SK-N-SH treated with all-trans-retinoic acid at 6 μM for 48 hours (cell line): ENCODE measurements around the gene CTBP1.

Experiments
- ATAC-seq: fragments of 200-7000 bp; cut with Tn5 transposase; 3 replicates; pipeline ENCODE4 v1.9.1; 2020; ENCODE audit warnings: mild to moderate bottlenecking, moderate library complexity
- ARNTL ChIP-seq: fragments of 450-650 bp; formaldehyde crosslinking; IDR thresholded peaks from 2 replicates; pipeline ENCODE4 v1.5.0; 2020; ENCODE audit warnings: low read depth, mild to moderate bottlenecking, moderate library complexity, borderline replicate concordance
- BACH2 ChIP-seq: fragments of 250-450 bp; sonication (Bioruptor Pico); IDR thresholded peaks from 2 replicates; pipeline ENCODE4 v1.9.0; 2021; ENCODE audit warnings: mild to moderate bottlenecking, borderline replicate concordance
- CSDC2 ChIP-seq: fragments of 250-450 bp; sonication (Bioruptor Pico); IDR thresholded peaks from 2 replicates; pipeline ENCODE4 v1.5.0; 2020; ENCODE audit warnings: mild to moderate bottlenecking, moderate library complexity
- CSRNP3 ChIP-seq: fragments of 250-450 bp; sonication (Bioruptor Pico); IDR thresholded peaks from 2 replicates; pipeline ENCODE4 v1.5.1; 2021; ENCODE audit warnings: mild to moderate bottlenecking, moderate library complexity
- ESRRG ChIP-seq: fragments of 250-450 bp; sonication (Bioruptor Pico); IDR thresholded peaks from 2 replicates; pipeline ENCODE4 v1.6.1; 2021; ENCODE audit warnings: mild to moderate bottlenecking
- GLIS3 ChIP-seq: fragments of 250-450 bp; sonication (Bioruptor Pico); IDR thresholded peaks from 2 replicates; pipeline ENCODE4 v1.5.0; 2020; ENCODE audit warnings: mild to moderate bottlenecking, moderate library complexity
- ISL1 ChIP-seq: fragments of 250-450 bp; sonication (Bioruptor Pico); IDR thresholded peaks from 2 replicates; pipeline ENCODE4 v2.1.2; 2022; ENCODE audit warnings: mild to moderate bottlenecking, moderate library complexity
- OSR1 ChIP-seq: fragments of 250-450 bp; sonication (Bioruptor Pico); IDR thresholded peaks from 2 replicates; pipeline ENCODE4 v1.8.0; 2022; ENCODE audit warnings: moderate library complexity, mild to moderate bottlenecking, inconsistent platforms
- PPARA ChIP-seq: fragments of 250-450 bp; sonication (Bioruptor Pico); IDR thresholded peaks from 2 replicates; pipeline ENCODE4 v1.5.0; 2020; ENCODE audit warnings: mild to moderate bottlenecking, borderline replicate concordance
- RARB ChIP-seq: fragments of 250-450 bp; sonication (Bioruptor Pico); IDR thresholded peaks from 2 replicates; pipeline ENCODE4 v1.8.0; 2021; ENCODE audit warnings: mild to moderate bottlenecking, moderate library complexity
- SNAI2 ChIP-seq: fragments of 250-450 bp; sonication (Bioruptor Pico); IDR thresholded peaks from 2 replicates; pipeline ENCODE4 v1.5.0; 2020; ENCODE audit warnings: mild to moderate bottlenecking, moderate library complexity
- TCF4 ChIP-seq: fragments of 250-450 bp; sonication (Bioruptor Pico); IDR thresholded peaks from 2 replicates; pipeline ENCODE4 v1.8.0; 2021; ENCODE audit warnings: mild to moderate bottlenecking, moderate library complexity, borderline replicate concordance
- TOX ChIP-seq: fragments of 250-450 bp; sonication (Bioruptor Pico); IDR thresholded peaks from 2 replicates; pipeline ENCODE4 v1.8.0; 2021; ENCODE audit warnings: mild to moderate bottlenecking, moderate library complexity, borderline replicate concordance
- TSHZ2 ChIP-seq: fragments of 250-450 bp; sonication (Bioruptor Pico); IDR thresholded peaks from 2 replicates; pipeline ENCODE4 v1.5.0; 2020; ENCODE audit warnings: mild to moderate bottlenecking, moderate library complexity
- ZC3H10 ChIP-seq: fragments of 250-450 bp; sonication (Bioruptor Pico); IDR thresholded peaks from 2 replicates; pipeline ENCODE4 v1.5.1; 2021; ENCODE audit warnings: mild to moderate bottlenecking, moderate library complexity
- ZFP3 ChIP-seq: fragments of 250-450 bp; sonication (Bioruptor Pico); IDR thresholded peaks from 2 replicates; pipeline ENCODE4 v1.5.0; 2020; ENCODE audit warnings: mild to moderate bottlenecking, moderate library complexity
- ZFP30 ChIP-seq: fragments of 450-650 bp; formaldehyde crosslinking; IDR thresholded peaks from 2 replicates; pipeline ENCODE4 v1.5.0; 2022; ENCODE audit warnings: mild to moderate bottlenecking, moderate library complexity
- ZNF565 ChIP-seq: fragments of 450-650 bp; formaldehyde crosslinking; conservative IDR thresholded peaks from 2 replicates; pipeline ENCODE4 v1.5.0; 2020; ENCODE audit warnings: low read depth, mild to moderate bottlenecking, moderate library complexity
- ZNF70 ChIP-seq: fragments of 450-650 bp; formaldehyde crosslinking; IDR thresholded peaks from 2 replicates; pipeline ENCODE4 v1.5.0; 2020; ENCODE audit warnings: mild to moderate bottlenecking, moderate library complexity
- ZNF8 ChIP-seq: fragments of 450-650 bp; formaldehyde crosslinking; IDR thresholded peaks from 2 replicates; pipeline ENCODE4 v1.5.0; 2020; ENCODE audit warnings: mild to moderate bottlenecking, moderate library complexity
- TF ChIP-seq, protein P1 (sequence below): fragments of 250-450 bp; sonication (Bioruptor Pico); IDR thresholded peaks from 2 replicates; pipeline ENCODE4 v1.8.0; 2020; ENCODE audit warnings: mild to moderate bottlenecking, moderate library complexity, borderline replicate concordance
- TF ChIP-seq, protein P2 (sequence below): fragments of 250-450 bp; sonication (Bioruptor Pico); IDR thresholded peaks from 2 replicates; pipeline ENCODE4 v1.8.0; 2021; ENCODE audit warnings: low read depth, mild to moderate bottlenecking, moderate library complexity, borderline replicate concordance
- TF ChIP-seq, protein P3 (sequence below): fragments of 250-450 bp; sonication (Bioruptor Pico); IDR thresholded peaks from 2 replicates; pipeline ENCODE4 v1.5.1; 2020; ENCODE audit warnings: low read depth, mild to moderate bottlenecking, moderate library complexity

Gene CTBP1

DNA sequence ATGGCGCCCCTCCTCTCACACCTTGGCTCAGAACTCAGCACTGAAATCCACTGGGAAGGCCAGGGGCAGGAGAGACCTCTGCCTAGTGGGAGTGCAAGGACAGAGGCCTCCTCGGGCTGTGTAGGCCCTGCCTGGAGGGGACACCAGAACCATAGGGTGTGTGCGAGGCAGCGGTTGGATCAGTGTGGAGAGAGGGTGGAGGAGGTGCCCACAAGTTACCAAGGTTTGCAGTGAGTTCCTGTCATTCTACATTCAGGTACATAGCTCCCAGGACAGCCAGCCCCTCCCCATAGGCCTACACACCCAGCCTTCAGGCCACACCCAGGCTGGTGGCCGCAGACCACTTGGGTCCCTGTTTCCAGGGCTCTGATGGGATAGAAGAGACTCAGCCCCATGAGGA lies 57.3 kb downstream of the CTBP1 start:
- ATAC-seq, result no peak
- TF ChIP-seq ZC3H10 (CRISPR knock-in tag), result no peak
- TF ChIP-seq ISL1, result no peak
- no peak for TF ChIP-seq ZNF565 (CRISPR knock-in tag)
- no peak for TF ChIP-seq ARNTL (CRISPR knock-in tag)
- no peak for TF ChIP-seq ZNF70 (CRISPR knock-in tag)
- TF ChIP-seq PPARA, result no peak
- TF ChIP-seq TCF4, result no peak
- TF ChIP-seq, protein P1, sequence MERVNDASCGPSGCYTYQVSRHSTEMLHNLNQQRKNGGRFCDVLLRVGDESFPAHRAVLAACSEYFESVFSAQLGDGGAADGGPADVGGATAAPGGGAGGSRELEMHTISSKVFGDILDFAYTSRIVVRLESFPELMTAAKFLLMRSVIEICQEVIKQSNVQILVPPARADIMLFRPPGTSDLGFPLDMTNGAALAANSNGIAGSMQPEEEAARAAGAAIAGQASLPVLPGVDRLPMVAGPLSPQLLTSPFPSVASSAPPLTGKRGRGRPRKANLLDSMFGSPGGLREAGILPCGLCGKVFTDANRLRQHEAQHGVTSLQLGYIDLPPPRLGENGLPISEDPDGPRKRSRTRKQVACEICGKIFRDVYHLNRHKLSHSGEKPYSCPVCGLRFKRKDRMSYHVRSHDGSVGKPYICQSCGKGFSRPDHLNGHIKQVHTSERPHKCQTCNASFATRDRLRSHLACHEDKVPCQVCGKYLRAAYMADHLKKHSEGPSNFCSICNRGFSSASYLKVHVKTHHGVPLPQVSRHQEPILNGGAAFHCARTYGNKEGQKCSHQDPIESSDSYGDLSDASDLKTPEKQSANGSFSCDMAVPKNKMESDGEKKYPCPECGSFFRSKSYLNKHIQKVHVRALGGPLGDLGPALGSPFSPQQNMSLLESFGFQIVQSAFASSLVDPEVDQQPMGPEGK (CRISPR knock-in tag), result no peak
- TF ChIP-seq CSDC2 (CRISPR knock-in tag), result no peak
- TF ChIP-seq ESRRG (CRISPR knock-in tag), result no peak
- no peak for TF ChIP-seq BACH2 (CRISPR knock-in tag)
- no peak for TF ChIP-seq ZFP3 (CRISPR knock-in tag)
- no peak for TF ChIP-seq ZNF8
- no peak for TF ChIP-seq RARB (CRISPR knock-in tag)
- TF ChIP-seq TOX, result no peak
- TF ChIP-seq TSHZ2 (CRISPR knock-in tag), result no peak
- no peak for TF ChIP-seq OSR1 (CRISPR knock-in tag)
- no peak for TF ChIP-seq GLIS3 (CRISPR knock-in tag)
- no peak for TF ChIP-seq ZFP30 (CRISPR knock-in tag)

DNA sequence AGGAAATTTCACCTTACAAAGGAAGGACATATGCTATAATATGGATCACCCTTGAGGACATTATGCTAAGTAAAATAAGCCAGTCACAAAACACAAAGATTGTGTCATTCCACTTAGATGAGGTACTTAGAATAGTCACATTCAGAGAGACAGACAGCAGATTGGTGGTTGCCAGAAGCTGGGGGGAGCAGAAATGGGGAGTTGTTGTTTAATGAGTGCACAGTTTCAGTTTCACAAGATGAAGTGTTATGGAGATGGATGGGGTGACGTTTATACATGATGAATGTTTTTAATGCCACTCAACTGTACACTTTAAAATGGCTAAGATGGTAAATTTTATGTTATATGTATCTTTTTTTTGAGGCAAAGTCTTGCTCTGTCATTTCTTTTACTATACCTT lies 61.7 kb downstream of the CTBP1 start:
- no peak for TF ChIP-seq TOX
- TF ChIP-seq ZNF565 (CRISPR knock-in tag), result no peak
- TF ChIP-seq GLIS3 (CRISPR knock-in tag), result no peak
- TF ChIP-seq CSDC2 (CRISPR knock-in tag), result no peak
- TF ChIP-seq ZNF70 (CRISPR knock-in tag), result no peak
- TF ChIP-seq CSRNP3, result no peak
- ATAC-seq, result no peak

GRCh38 chr4:1183985-1184773 lies 64.8 kb downstream of the CTBP1 start:
- ATAC-seq, result no peak
- TF ChIP-seq ZNF8, result no peak
- TF ChIP-seq BACH2 (CRISPR knock-in tag), result no peak
- TF ChIP-seq, protein P2, sequence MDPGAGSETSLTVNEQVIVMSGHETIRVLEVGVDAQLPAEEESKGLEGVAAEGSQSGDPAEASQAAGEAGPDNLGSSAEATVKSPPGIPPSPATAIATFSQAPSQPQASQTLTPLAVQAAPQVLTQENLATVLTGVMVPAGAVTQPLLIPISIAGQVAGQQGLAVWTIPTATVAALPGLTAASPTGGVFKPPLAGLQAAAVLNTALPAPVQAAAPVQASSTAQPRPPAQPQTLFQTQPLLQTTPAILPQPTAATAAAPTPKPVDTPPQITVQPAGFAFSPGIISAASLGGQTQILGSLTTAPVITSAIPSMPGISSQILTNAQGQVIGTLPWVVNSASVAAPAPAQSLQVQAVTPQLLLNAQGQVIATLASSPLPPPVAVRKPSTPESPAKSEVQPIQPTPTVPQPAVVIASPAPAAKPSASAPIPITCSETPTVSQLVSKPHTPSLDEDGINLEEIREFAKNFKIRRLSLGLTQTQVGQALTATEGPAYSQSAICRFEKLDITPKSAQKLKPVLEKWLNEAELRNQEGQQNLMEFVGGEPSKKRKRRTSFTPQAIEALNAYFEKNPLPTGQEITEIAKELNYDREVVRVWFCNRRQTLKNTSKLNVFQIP (CRISPR knock-in tag), result no peak
- no peak for TF ChIP-seq CSRNP3
- no peak for TF ChIP-seq TSHZ2 (CRISPR knock-in tag)
- TF ChIP-seq ARNTL (CRISPR knock-in tag), result no peak
- no peak for TF ChIP-seq OSR1 (CRISPR knock-in tag)
- TF ChIP-seq ZFP3 (CRISPR knock-in tag), result no peak
- no peak for TF ChIP-seq SNAI2
- TF ChIP-seq ISL1, result no peak
- TF ChIP-seq, protein P3, sequence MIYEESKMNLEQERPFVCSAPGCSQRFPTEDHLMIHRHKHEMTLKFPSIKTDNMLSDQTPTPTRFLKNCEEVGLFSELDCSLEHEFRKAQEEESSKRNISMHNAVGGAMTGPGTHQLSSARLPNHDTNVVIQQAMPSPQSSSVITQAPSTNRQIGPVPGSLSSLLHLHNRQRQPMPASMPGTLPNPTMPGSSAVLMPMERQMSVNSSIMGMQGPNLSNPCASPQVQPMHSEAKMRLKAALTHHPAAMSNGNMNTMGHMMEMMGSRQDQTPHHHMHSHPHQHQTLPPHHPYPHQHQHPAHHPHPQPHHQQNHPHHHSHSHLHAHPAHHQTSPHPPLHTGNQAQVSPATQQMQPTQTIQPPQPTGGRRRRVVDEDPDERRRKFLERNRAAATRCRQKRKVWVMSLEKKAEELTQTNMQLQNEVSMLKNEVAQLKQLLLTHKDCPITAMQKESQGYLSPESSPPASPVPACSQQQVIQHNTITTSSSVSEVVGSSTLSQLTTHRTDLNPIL (CRISPR knock-in tag), result no peak
- no peak for TF ChIP-seq TOX
